Endothelial cell of umbilical vein (primary cell): ENCODE results near the gene CFAP43. TPM values are rescaled to one million over a fixed set of nuclear protein-coding genes. Genes with fewer than 3 reads are reported as not detected.

Experiments
- BruUV-seq: library from RNA; stranded (reverse); fragments of 400-500 nt; replicated peaks from 2 replicates; lab custom pipeline; 2021; lab: Mats Ljungman, UMichigan
- CTCF ChIA-PET: fragments of 300-600, 350-600 bp; sonication (Branson Sonifier 250); formaldehyde crosslinking; loops from one replicate; lab custom pipeline; 2021; ENCODE audit warnings: antibody characterized with exemption, inconsistent platforms; lab: Charles Lee
- POLR2A ChIA-PET: fragments of 300-600, 350-600 bp; sonication (Branson Sonifier 250); formaldehyde crosslinking; loops from one replicate; lab custom pipeline; 2021; ENCODE audit warnings: antibody characterized with exemption, inconsistent platforms; lab: Charles Lee
- DNase-seq: peaks from one replicate; pipeline ENCODE4 v3.0.0-alpha.2; 2011; ENCODE audit warnings: low read depth, low spot score
- FAIRE-seq: peaks from 2 replicates; lab custom pipeline; 2011; peaks lifted over from hg19 to GRCh38; lab: Jason Lieb, UNC
- H2AFZ ChIP-seq: 2 replicates; pipeline ENCODE4 v1.6.0; 2012; ENCODE audit warnings: low read depth, low read length, control low read depth, inconsistent platforms
- H3K27ac ChIP-seq: 2 replicates; pipeline ENCODE4 v1.5.1; 2011; ENCODE audit warnings: low read depth, mild to moderate bottlenecking, control low read depth, low read length, moderate library complexity; ENCODE audit not compliant: insufficient read depth
- H3K27me3 ChIP-seq, 2 experiments: 2 replicates each; pipeline versions ENCODE4 v1.6.0 to v1.6.1; 2011; ENCODE audit warnings: low read length in 2 of 2, mixed read lengths in 1 of 2; ENCODE audit not compliant: control insufficient read depth in 2 of 2, insufficient read depth in 2 of 2
- H3K36me3 ChIP-seq, 2 experiments: 2 replicates in 1 of 2; 3 replicates in 1 of 2; pipeline ENCODE4 v1.5.1; 2011; ENCODE audit warnings: low read length in 2 of 2, mild to moderate bottlenecking in 1 of 2, moderate library complexity in 1 of 2; ENCODE audit not compliant: control insufficient read depth in 2 of 2, insufficient read depth in 2 of 2; ENCODE audit errors: extremely low read depth in 1 of 2
- H3K4me1 ChIP-seq: 3 replicates; pipeline ENCODE4 v1.5.1; 2011; ENCODE audit warnings: mild to moderate bottlenecking, low read length; ENCODE audit not compliant: control insufficient read depth, insufficient read depth; ENCODE audit errors: extremely low read depth
- H3K4me2 ChIP-seq: 2 replicates; pipeline ENCODE4 v1.6.1; 2011; ENCODE audit warnings: low read length, control low read depth, mixed read lengths; ENCODE audit not compliant: insufficient read depth
- H3K4me3 ChIP-seq, 3 experiments: fragments of 200-600 bp in 1 of 3; sonication (generic), shearing (Covaris generic) in 1 of 3; replicated peaks in 1 of 3; 2 replicates each; pipeline ENCODE4 v1.5.1; 2011 to 2016; ENCODE audit warnings: control low read depth in 3 of 3, low read length in 3 of 3, mild to moderate bottlenecking in 2 of 3, inconsistent platforms in 1 of 3, low read depth in 1 of 3, moderate library complexity in 1 of 3; ENCODE audit not compliant: insufficient read depth in 1 of 3
- H3K79me2 ChIP-seq: 2 replicates; pipeline ENCODE4 v1.6.0; 2012; ENCODE audit warnings: low read length, inconsistent platforms; ENCODE audit not compliant: control insufficient read depth, insufficient read depth
- H3K9ac ChIP-seq: replicated peaks from 2 replicates; pipeline ENCODE3; 2011; ENCODE audit warnings: low read length, control low read depth; ENCODE audit not compliant: insufficient read depth; ENCODE audit errors: extremely low read depth
- H3K9me1 ChIP-seq: replicated peaks from 3 replicates; pipeline ENCODE4 v1.6.0; 2011; ENCODE audit warnings: mild to moderate bottlenecking, low read length; ENCODE audit not compliant: control insufficient read depth, insufficient read depth; ENCODE audit errors: extremely low read depth
- H3K9me3 ChIP-seq: replicated peaks from 2 replicates; pipeline ENCODE4 v1.5.1; 2012; ENCODE audit warnings: low read length, inconsistent platforms; ENCODE audit not compliant: control insufficient read depth, insufficient read depth
- H4K20me1 ChIP-seq: replicated peaks from 2 replicates; pipeline ENCODE3; 2011; ENCODE audit warnings: mild to moderate bottlenecking, low read length; ENCODE audit not compliant: control insufficient read depth, insufficient read depth; ENCODE audit errors: extremely low read depth
- EZH2 ChIP-seq: IDR thresholded peaks from 2 replicates; pipeline ENCODE4 v1.6.1; 2012; ENCODE audit warnings: borderline replicate concordance, low read depth, mild to moderate bottlenecking, moderate library complexity, low read length, inconsistent platforms; ENCODE audit not compliant: severe bottlenecking
- FOS ChIP-seq: IDR thresholded peaks from 2 replicates; pipeline ENCODE4 v1.6.1; 2011; ENCODE audit warnings: mild to moderate bottlenecking, low read length, moderate library complexity, borderline replicate concordance; ENCODE audit not compliant: insufficient read depth
- GATA2 ChIP-seq: IDR thresholded peaks from 2 replicates; pipeline ENCODE4 v1.7.0; 2011; ENCODE audit warnings: low read depth, mild to moderate bottlenecking, moderate library complexity, mixed read lengths, low read length; ENCODE audit not compliant: insufficient read length, insufficient read depth
- JUN ChIP-seq: IDR thresholded peaks from 2 replicates; pipeline ENCODE4 v1.6.1; 2011; ENCODE audit warnings: borderline replicate concordance, low read depth; ENCODE audit not compliant: insufficient read length, insufficient read depth
- MYC ChIP-seq: IDR thresholded peaks from one replicate; pipeline ENCODE4 v1.6.1; 2011; ENCODE audit warnings: mild to moderate bottlenecking, low read depth, low read length
- POLR2A ChIP-seq: IDR thresholded peaks from 2 replicates; pipeline ENCODE4 v1.6.1; 2012; ENCODE audit warnings: low read depth, mild to moderate bottlenecking, control low read depth, low read length
- POLR2AphosphoS5 ChIP-seq: IDR thresholded peaks from 2 replicates; pipeline ENCODE4 v1.6.1; 2012; ENCODE audit warnings: low read depth, mild to moderate bottlenecking, control low read depth, low read length, moderate library complexity; ENCODE audit not compliant: insufficient read depth
- dilution Hi-C: fragments of 300-500 bp; cut with MboI; formaldehyde crosslinking; loops from one replicate; pipeline ENCODE4 v1.15.0; 2019; ENCODE audit warnings: low sequenced_read_pairs; ENCODE audit not compliant: extremely low pct_ligation_motif_present
- intact Hi-C: fragments of 100-400 bp; cut with micrococcal nuclease; formaldehyde crosslinking; loops from one replicate; pipeline ENCODE4 v1.10.0; 2022
- polyA plus RNA-seq, 4 experiments: library from polyadenylated mRNA; depleted of rRNA in 3 of 4; stranded (reverse) in 3 of 4; unstranded in 1 of 4; fragments of >200 nt; gene quantifications; 2 replicates each; pipeline versions ENCODE4 v1.2.1 to v1.2.3, GENCODE V29; 2011 to 2012; ENCODE audit warnings: missing spikeins in 1 of 4
- total RNA-seq: library from RNA; stranded (reverse); gene quantifications from 2 replicates; pipeline ENCODE4 v1.2.3, GENCODE V29; 2021
- TF ChIP-seq, protein P1 (sequence below), 2 donors: IDR thresholded peaks; 1 replicate in 1 of 2; 2 replicates in 1 of 2; pipeline ENCODE4 v1.5.1; 2011; ENCODE audit warnings: low read length in 2 of 2, mild to moderate bottlenecking in 2 of 2, moderate library complexity in 2 of 2, control low read depth in 1 of 2, inconsistent platforms in 1 of 2, low read depth in 1 of 2; ENCODE audit not compliant: insufficient read depth in 1 of 2; ENCODE audit errors: extremely low read depth in 1 of 2
- TF ChIP-seq, protein P2 (sequence below): IDR thresholded peaks from 2 replicates; pipeline ENCODE4 v1.6.1; 2011; ENCODE audit not compliant: insufficient read depth, insufficient read length

The CFAP43 gene
- total and polyA plus RNA-seq, 2 donors (not counting 3 experiments of a cell fraction or from before 2014, with no cell fraction given) = 0.04 TPM; not detected in 1

DNA sequence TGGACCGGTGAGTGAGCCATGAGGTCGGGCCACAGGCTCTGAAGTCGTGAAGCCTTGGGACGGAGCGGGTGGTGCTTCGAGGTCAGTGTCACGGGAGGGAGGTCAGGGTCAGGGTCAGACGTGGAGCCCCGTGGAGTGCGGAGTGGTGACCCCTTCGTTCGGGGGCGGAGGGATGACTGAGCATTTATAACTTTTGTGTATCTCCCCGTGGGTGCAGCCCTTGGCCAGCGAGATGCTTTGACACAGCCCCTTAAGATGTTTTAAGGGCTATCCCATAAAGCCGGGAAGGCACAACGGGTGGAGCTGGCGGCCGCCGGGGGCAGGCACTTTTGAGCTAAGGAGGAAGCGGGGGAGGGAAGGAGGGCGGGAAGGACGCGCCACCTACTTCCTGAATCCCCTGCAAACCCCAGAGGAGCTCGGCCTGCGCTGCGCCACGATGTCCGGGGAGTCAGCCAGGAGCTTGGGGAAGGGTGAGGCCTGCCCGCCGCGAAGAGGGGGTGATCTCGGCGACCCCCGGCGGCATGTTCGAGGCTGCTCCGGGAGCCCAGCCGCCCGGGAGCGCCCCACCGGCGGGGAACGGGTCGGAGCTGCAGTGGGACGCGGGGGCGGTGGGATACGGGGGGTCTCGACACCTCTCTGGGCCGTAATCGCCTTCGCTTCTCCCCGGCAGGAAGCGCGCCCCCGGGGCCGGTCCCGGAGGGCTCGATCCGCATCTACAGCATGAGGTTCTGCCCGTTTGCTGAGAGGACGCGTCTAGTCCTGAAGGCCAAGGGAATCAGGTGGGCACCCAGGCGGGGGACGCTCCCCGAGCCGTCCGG lies 22.5 kb upstream of the CFAP43 start, which contains the start of gene GSTO1:
TSS of gene GSTO1 (plus strand) at position 400 of the 818 bp plus-strand sequence. CDS start at position 437, 37 bp downstream.
- Histone ChIP-seq H3K4me1 (peaks cover 44% of the 10 kb centered on the region), H3K9ac (peak within 1 kb of the TSS; percentile 98), H3K9me3 (no peaks in the 10 kb centered on the region), H3K79me2 (peaks cover 51% of the 10 kb centered on the region), H3K36me3 (peaks cover 6 to 7% of the 10 kb centered on the region in 2 experiments), H3K4me3 (peak within 1 kb of the TSS; percentile 65 to 99 (median 82)), H3K27me3 (peaks cover 2% of the 10 kb centered on the region in 2 experiments), H2AFZ (peak within 1 kb of the TSS; percentile 86), H3K4me2 (peak within 1 kb of the TSS; percentile 99), H4K20me1 (no peaks in the 10 kb centered on the region), H3K27ac (peak within 1 kb of the TSS; percentile 99), H3K9me1 (no peaks in the 10 kb centered on the region)
- intact Hi-C loops (loop anchor here (2.0 to 5.0 kb wide), 3 partner anchors 210 to 367 kb away; no protein-coding TSS in a partner anchor), dilution Hi-C loops (no loop called here)
- BruUV-seq = no TSS peak
- ChIA-PET CTCF (interaction anchor here (1.0 to 3.2 kb wide), 9 partner anchors 10 to 367 kb away, joined by 3 to 28 read pairs (median 4); partner anchors contain the start of genes GSTO2 and SFR1), POLR2A (no interaction called here)
- DNase-seq (peak; percentile 64), FAIRE-seq (peak; percentile 77)
- TF ChIP-seq FOS (no peak), POLR2A (peak; percentile 83), POLR2AphosphoS5 (peak; percentile 85)

DNA sequence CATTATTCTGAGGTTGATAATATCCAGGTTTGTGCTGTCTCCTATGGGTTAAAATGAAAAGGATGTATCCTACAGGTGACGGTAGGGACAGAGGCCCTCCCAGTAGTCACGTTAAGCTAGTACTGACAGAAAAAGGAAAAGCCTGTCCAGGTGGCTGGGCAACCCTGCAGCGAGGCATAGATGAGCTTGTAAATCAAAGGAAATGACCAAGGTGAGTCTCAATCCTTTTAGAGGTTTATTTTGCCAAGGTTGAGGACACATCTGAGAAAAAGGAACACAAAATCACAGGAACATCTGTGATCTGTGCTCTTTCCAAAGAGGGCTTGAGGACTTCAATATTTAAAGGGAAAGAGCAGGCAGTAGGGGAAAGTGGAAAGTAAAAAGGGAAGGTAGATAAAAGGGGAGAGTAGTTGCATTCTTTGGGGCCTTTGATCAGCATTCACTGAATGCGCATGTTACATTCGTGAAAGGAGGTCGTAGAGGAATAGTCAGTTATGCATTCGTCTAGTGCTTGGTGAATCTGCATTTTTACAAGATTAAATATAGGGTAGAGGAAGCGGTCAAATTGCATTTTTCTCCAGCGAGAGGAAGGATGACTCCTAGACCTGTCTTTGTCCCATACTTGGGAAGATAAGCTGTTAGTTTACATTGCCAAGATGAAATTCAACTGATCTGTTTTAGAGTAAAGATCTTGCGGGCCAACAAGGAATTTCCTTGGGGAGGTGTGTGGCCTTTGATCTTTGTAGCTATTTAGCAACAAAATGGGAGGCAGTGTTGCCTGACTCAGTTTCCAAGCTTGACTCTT lies 21.6 kb upstream of the CFAP43 start:
- Histone ChIP-seq H3K9me3 (no peaks in the 10 kb centered on the region), H3K4me1 (peaks cover 35% of the 10 kb centered on the region), H3K36me3 (peaks cover 3 to 6% of the 10 kb centered on the region in 2 experiments), H3K79me2 (peaks cover 44% of the 10 kb centered on the region), H3K27ac (peak overlapping the region; percentile 99), H3K27me3 (peaks cover 2% of the 10 kb centered on the region in 2 experiments), H2AFZ (peak overlapping the region; percentile 86), H3K9ac (peak overlapping the region; percentile 98), H4K20me1 (no peaks in the 10 kb centered on the region), H3K4me3 (peak overlapping the region in 1 of 3 experiments; percentile 82), H3K4me2 (peak overlapping the region; percentile 99), H3K9me1 (no peaks in the 10 kb centered on the region)
- BruUV-seq = no TSS peak
- FAIRE-seq (no peak), DNase-seq (no peak)
- dilution Hi-C loops = no loop called here
- ChIA-PET POLR2A (no interaction called here), CTCF (interaction anchor here (0.6 to 3.2 kb wide), 6 partner anchors 11 to 366 kb away, joined by 3 to 28 read pairs (median 4); partner anchors contain the start of gene GSTO2)
- TF ChIP-seq POLR2A (no peak), EZH2 (no peak), MYC (no peak), GATA2 (no peak), FOS (no peak), JUN (no peak), POLR2AphosphoS5 (no peak)
- TF ChIP-seq, protein P1, sequence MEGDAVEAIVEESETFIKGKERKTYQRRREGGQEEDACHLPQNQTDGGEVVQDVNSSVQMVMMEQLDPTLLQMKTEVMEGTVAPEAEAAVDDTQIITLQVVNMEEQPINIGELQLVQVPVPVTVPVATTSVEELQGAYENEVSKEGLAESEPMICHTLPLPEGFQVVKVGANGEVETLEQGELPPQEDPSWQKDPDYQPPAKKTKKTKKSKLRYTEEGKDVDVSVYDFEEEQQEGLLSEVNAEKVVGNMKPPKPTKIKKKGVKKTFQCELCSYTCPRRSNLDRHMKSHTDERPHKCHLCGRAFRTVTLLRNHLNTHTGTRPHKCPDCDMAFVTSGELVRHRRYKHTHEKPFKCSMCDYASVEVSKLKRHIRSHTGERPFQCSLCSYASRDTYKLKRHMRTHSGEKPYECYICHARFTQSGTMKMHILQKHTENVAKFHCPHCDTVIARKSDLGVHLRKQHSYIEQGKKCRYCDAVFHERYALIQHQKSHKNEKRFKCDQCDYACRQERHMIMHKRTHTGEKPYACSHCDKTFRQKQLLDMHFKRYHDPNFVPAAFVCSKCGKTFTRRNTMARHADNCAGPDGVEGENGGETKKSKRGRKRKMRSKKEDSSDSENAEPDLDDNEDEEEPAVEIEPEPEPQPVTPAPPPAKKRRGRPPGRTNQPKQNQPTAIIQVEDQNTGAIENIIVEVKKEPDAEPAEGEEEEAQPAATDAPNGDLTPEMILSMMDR (IDR thresholded peaks at IDR 0.05; ENCODE audit: extremely low read depth in 1 of 2, insufficient read depth in 1 of 2, low read depth in 1 of 2, low read length in 2 of 2) = no peak
- TF ChIP-seq, protein P2, sequence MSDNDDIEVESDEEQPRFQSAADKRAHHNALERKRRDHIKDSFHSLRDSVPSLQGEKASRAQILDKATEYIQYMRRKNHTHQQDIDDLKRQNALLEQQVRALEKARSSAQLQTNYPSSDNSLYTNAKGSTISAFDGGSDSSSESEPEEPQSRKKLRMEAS = no peak
- intact Hi-C loops = loop anchor here (2.0 kb wide), 1 partner anchor 209 kb away; no protein-coding TSS in a partner anchor
